IMR-90 (cell line): ENCODE data around the gene CRTAC1. TPM values are rescaled to one million over a fixed set of nuclear protein-coding genes. Genes with fewer than 3 reads are reported as not detected.
A peak's percentile ranks its signal among the peaks of the same experiment; 100 is the strongest.

Experiments used
- ATAC-seq: fragments of 200-7000 bp; cut with Tn5 transposase; 2 replicates; pipeline ENCODE4 v1.9.1; 2020; ENCODE audit warnings: low read depth, mild to moderate bottlenecking, moderate library complexity
- Bru-seq: library from RNA; stranded (reverse); fragments of 400-500 nt; gene quantifications from one replicate; lab custom pipeline; 2021; lab: Mats Ljungman, UMichigan
- BruChase-seq, 2 experiments: library from RNA; stranded (reverse); fragments of 400-500 nt; gene quantifications; one replicate each; lab custom pipeline; 2021; lab: Mats Ljungman, UMichigan
- BruUV-seq: library from RNA; stranded (reverse); fragments of 400-500 nt; replicated peaks from 2 replicates; lab custom pipeline; 2021; lab: Mats Ljungman, UMichigan
- CTCF ChIA-PET: fragments of 300-600 bp; formaldehyde crosslinking; extraction: SDS; loops from one replicate; lab custom pipeline; 2021; ENCODE audit warnings: antibody characterized with exemption; lab: Yijun Ruan, JAX
- POLR2A ChIA-PET: fragments of 300-600 bp; sonication (Branson Sonifier 250); formaldehyde crosslinking; loops from one replicate; lab custom pipeline; 2022; ENCODE audit warnings: antibody characterized with exemption; ENCODE audit not compliant: unreplicated experiment; lab: Charles Lee
- DNase-seq: peaks from one replicate; pipeline ENCODE4 v3.0.0; 2013
- H2AFZ ChIP-seq: replicated peaks from 2 replicates; pipeline ENCODE3; 2013; ENCODE audit warnings: low read length, mild to moderate bottlenecking; ENCODE audit not compliant: poor library complexity
- H2AK5ac ChIP-seq: 2 replicates; pipeline ENCODE4 v1.6.1; 2013; ENCODE audit warnings: low read depth, low read length, inconsistent platforms
- H2AK9ac ChIP-seq: replicated peaks from 2 replicates; pipeline ENCODE3; 2013; ENCODE audit warnings: mild to moderate bottlenecking, low read depth, low read length, moderate library complexity; ENCODE audit not compliant: poor library complexity
- H2BK120ac ChIP-seq: 2 replicates; pipeline ENCODE4 v1.6.1; 2013; ENCODE audit warnings: low read depth, low read length, inconsistent platforms
- H2BK15ac ChIP-seq: 3 replicates; pipeline ENCODE4 v1.6.1; 2013; ENCODE audit warnings: low read depth, low read length, inconsistent platforms
- H2BK20ac ChIP-seq: 2 replicates; pipeline ENCODE4 v1.6.1; 2013; ENCODE audit warnings: low read depth, mild to moderate bottlenecking, inconsistent platforms, low read length, moderate library complexity
- H2BK5ac ChIP-seq: 2 replicates; pipeline ENCODE4 v1.6.1; 2013; ENCODE audit warnings: mild to moderate bottlenecking, low read depth, low read length, inconsistent platforms; ENCODE audit not compliant: poor library complexity, severe bottlenecking
- H3K14ac ChIP-seq: replicated peaks from 2 replicates; pipeline ENCODE4 v1.6.1; 2013; ENCODE audit warnings: low read depth, low read length, inconsistent platforms
- H3K18ac ChIP-seq: 2 replicates; pipeline ENCODE4 v1.6.1; 2013; ENCODE audit warnings: low read depth, low read length, control low read depth
- H3K23ac ChIP-seq: 2 replicates; pipeline ENCODE4 v1.6.1; 2013; ENCODE audit warnings: low read depth, low read length, inconsistent platforms
- H3K27ac ChIP-seq: 2 replicates; pipeline ENCODE4 v1.5.1; 2013; ENCODE audit warnings: mild to moderate bottlenecking, control low read depth, low read length; ENCODE audit not compliant: insufficient read depth
- H3K27me3 ChIP-seq: 2 replicates; pipeline ENCODE4 v1.6.1; 2013; ENCODE audit warnings: low read length; ENCODE audit not compliant: control insufficient read depth, insufficient read depth
- H3K36me3 ChIP-seq: 2 replicates; pipeline ENCODE4 v1.6.1; 2013; ENCODE audit warnings: low read length, mixed read lengths; ENCODE audit not compliant: control insufficient read depth, insufficient read depth
- H3K4ac ChIP-seq: 2 replicates; pipeline ENCODE4 v1.6.1; 2013; ENCODE audit warnings: low read depth, low read length, inconsistent platforms
- H3K4me1 ChIP-seq: 2 replicates; pipeline ENCODE4 v1.6.1; 2013; ENCODE audit warnings: low read length, mixed read lengths; ENCODE audit not compliant: control insufficient read depth, insufficient read depth
- H3K4me2 ChIP-seq: 2 replicates; pipeline ENCODE4 v1.6.1; 2013; ENCODE audit warnings: low read depth, mild to moderate bottlenecking, control low read depth, low read length, moderate library complexity
- H3K4me3 ChIP-seq: 2 replicates; pipeline ENCODE4 v1.5.1; 2013; ENCODE audit warnings: low read depth, mild to moderate bottlenecking, control low read depth, low read length, moderate library complexity; ENCODE audit not compliant: insufficient read depth
- H3K56ac ChIP-seq: 2 replicates; pipeline ENCODE4 v1.6.1; 2013; ENCODE audit warnings: low read length, inconsistent platforms; ENCODE audit not compliant: insufficient read depth; ENCODE audit errors: extremely low read depth
- H3K79me1 ChIP-seq, 2 experiments: 2 replicates each; pipeline ENCODE4 v1.6.1; 2013; ENCODE audit warnings: low read length in 2 of 2, inconsistent platforms in 1 of 2, low read depth in 1 of 2
- H3K9ac ChIP-seq: 2 replicates; pipeline ENCODE4 v1.6.1; 2013; ENCODE audit warnings: low read depth, low read length, control low read depth
- H3K9me1 ChIP-seq: 2 replicates; pipeline ENCODE4 v1.6.1; 2013; ENCODE audit warnings: low read length, inconsistent platforms; ENCODE audit not compliant: insufficient read depth
- H3K9me3 ChIP-seq: 2 replicates; pipeline ENCODE4 v1.6.1; 2013; ENCODE audit warnings: low read length; ENCODE audit not compliant: control insufficient read depth, insufficient read depth
- H4K20me1 ChIP-seq: 2 replicates; pipeline ENCODE4 v1.6.1; 2013; ENCODE audit warnings: low read length, inconsistent platforms; ENCODE audit not compliant: insufficient read depth
- H4K5ac ChIP-seq: 2 replicates; pipeline ENCODE4 v1.6.1; 2013; ENCODE audit warnings: mild to moderate bottlenecking, low read depth, low read length, control low read depth
- H4K8ac ChIP-seq, 2 experiments: 2 replicates each; pipeline ENCODE4 v1.6.1; 2013; ENCODE audit warnings: low read depth in 2 of 2, low read length in 2 of 2, control low read depth in 1 of 2, inconsistent platforms in 1 of 2
- H4K91ac ChIP-seq: 2 replicates; pipeline ENCODE4 v1.6.1; 2013; ENCODE audit warnings: low read depth, low read length, inconsistent platforms; ENCODE audit not compliant: insufficient read depth
- CEBPB ChIP-seq: IDR thresholded peaks from 2 replicates; pipeline ENCODE4 v1.6.1; 2012; ENCODE audit warnings: low read depth, low read length, improper control_type of control experiment
- CHD1 ChIP-seq: IDR thresholded peaks from 2 replicates; pipeline ENCODE4 v1.6.1; 2012; ENCODE audit warnings: low read depth, low read length, improper control_type of control experiment
- CTCF ChIP-seq: conservative IDR thresholded peaks from 2 replicates; pipeline ENCODE4 v1.5.1; 2012; ENCODE audit warnings: mild to moderate bottlenecking, low read depth, low read length, improper control_type of control experiment
- ELK1 ChIP-seq: fragments of 150-350 bp; IDR thresholded peaks from 2 replicates; pipeline ENCODE4 v1.6.1; 2016; ENCODE audit warnings: low read depth, mild to moderate bottlenecking, low read length, moderate library complexity, borderline replicate concordance
- FOS ChIP-seq: fragments of 150-350 bp; IDR thresholded peaks from 2 replicates; pipeline ENCODE4 v1.6.1; 2016; ENCODE audit warnings: low read depth, low read length
- MAZ ChIP-seq: IDR thresholded peaks from 2 replicates; pipeline ENCODE4 v1.6.1; 2012; ENCODE audit warnings: low read depth, mild to moderate bottlenecking, low read length, improper control_type of control experiment, moderate library complexity, borderline replicate concordance
- MXI1 ChIP-seq: IDR thresholded peaks from 2 replicates; pipeline ENCODE4 v1.6.1; 2012; ENCODE audit warnings: low read depth, mild to moderate bottlenecking, low read length, moderate library complexity, borderline replicate concordance
- NFE2L2 ChIP-seq: fragments of 150-350 bp; IDR thresholded peaks from 2 replicates; pipeline ENCODE4 v1.6.1; 2016; ENCODE audit warnings: low read depth, mild to moderate bottlenecking, low read length
- POLR2A ChIP-seq: IDR thresholded peaks from 2 replicates; pipeline ENCODE4 v1.6.1; 2012; ENCODE audit warnings: mild to moderate bottlenecking, low read depth, low read length
- RCOR1 ChIP-seq: IDR thresholded peaks from 2 replicates; pipeline ENCODE4 v1.6.1; 2012; ENCODE audit warnings: mild to moderate bottlenecking, low read length, improper control_type of control experiment; ENCODE audit not compliant: insufficient replicate concordance
- RFX5 ChIP-seq: IDR thresholded peaks from 2 replicates; pipeline ENCODE4 v1.8.0; 2012; ENCODE audit warnings: low read depth, mild to moderate bottlenecking, low read length, moderate library complexity
- SMC3 ChIP-seq: fragments of 150-350 bp; IDR thresholded peaks from 2 replicates; pipeline ENCODE4 v1.6.1; 2016; ENCODE audit warnings: low read depth, mild to moderate bottlenecking, antibody characterized with exemption, low read length, moderate library complexity
- USF2 ChIP-seq: fragments of 150-350 bp; IDR thresholded peaks from 2 replicates; pipeline ENCODE4 v1.6.1; 2017; ENCODE audit warnings: mild to moderate bottlenecking, antibody characterized with exemption, low read length, low read depth
- WGBS, 2 experiments: methylation state at CpG; one replicate each; pipeline versions ENCODE4 v1.1.5 to v1.1.7; 2013; ENCODE audit warnings: missing lambda C conversion rate in 2 of 2; ENCODE audit not compliant: insufficient read length in 1 of 2; ENCODE audit errors: extremely low coverage in 2 of 2; 5-methylcytosine and 5-hydroxymethylcytosine counted together
- dilution Hi-C: fragments of 300-500 bp; cut with HindIII; formaldehyde crosslinking; loops from one replicate; pipeline ENCODE4 v1.14.3; 2018; ENCODE audit warnings: low sequenced_read_pairs; ENCODE audit not compliant: unreplicated experiment
- in situ Hi-C: fragments of 300-500 bp; cut with MboI; formaldehyde crosslinking; loops from 3 replicates; pipeline ENCODE4 v1.14.3; 2019; ENCODE audit warnings: low sequenced_read_pairs, inconsistent platforms, mixed read lengths
- intact Hi-C: fragments of 100-400 bp; cut with micrococcal nuclease; formaldehyde crosslinking; loops from 2 replicates; pipeline ENCODE4 v1.10.0; 2022
- long read RNA-seq: library from polyadenylated mRNA; unstranded; transcript quantifications from one replicate; pipeline ENCODE4 v2.0.0, GENCODE V29; 2021; ENCODE audit not compliant: unreplicated experiment
- polyA plus RNA-seq, 3 experiments: library from polyadenylated mRNA; depleted of rRNA; stranded (reverse); fragments of >200 nt; gene quantifications; 2 replicates each; pipeline ENCODE4 v1.2.3, GENCODE V29; 2012; ENCODE audit warnings: low replicate concordance in 1 of 3
- total RNA-seq: library from RNA; depleted of rRNA; stranded (reverse); fragments of >200 nt; gene quantifications from 2 replicates; pipeline ENCODE4 v1.2.3, GENCODE V29; 2012; rRNA removed

Gene CRTAC1
- total RNA-seq: not detected in 2 replicates
- polyA plus RNA-seq (2012; rRNA removed): not detected in 2 replicates
- polyA plus RNA-seq (2012; cell fraction: cytosol; rRNA removed): not detected in 2 replicates
- polyA plus RNA-seq (2012; cell fraction: nucleus; rRNA removed; ENCODE audit: low replicate concordance): not detected in 2 replicates
- Bru-seq, nascent RNA: not detected
- percentile 0 among the genes with signal in this experiment for BruChase-seq, experiment 1, labeled RNA remaining after a 6-hour chase
- BruChase-seq, experiment 2, labeled RNA remaining after a 2-hour chase: not detected
- long read RNA-seq: 0 reads

GRCh38 chr10:98030093-98030821 lies at the start of gene CRTAC1:
Gene CRTAC1, minus strand, starts transcription at chr10:98030621. Its CDS starts 149 bp downstream, at chr10:98030472.
- no peaks in the 10 kb centered on the region for H3K9me1 ChIP-seq
- DNase-seq: no peak
- H3K27me3 ChIP-seq: peaks cover 58% of the 10 kb centered on the region
- peak; percentile 48 for ATAC-seq
- POLR2A ChIA-PET: no interaction called here
- no peaks in the 10 kb centered on the region for H3K79me1 ChIP-seq
- intact Hi-C loops: no loop called here
- no peak within 1 kb of the TSS for H3K56ac ChIP-seq
- no peak within 1 kb of the TSS for H3K23ac ChIP-seq
- H2AK5ac ChIP-seq: no peak within 1 kb of the TSS
- peak within 1 kb of the TSS; percentile 53 for H2AFZ ChIP-seq
- dilution Hi-C loops: no loop called here
- no peak within 1 kb of the TSS for H4K8ac ChIP-seq
- no peak within 1 kb of the TSS for H4K5ac ChIP-seq
- H3K18ac ChIP-seq: no peak within 1 kb of the TSS
- H3K4me3 ChIP-seq: no peak within 1 kb of the TSS
- no peak within 1 kb of the TSS for H4K91ac ChIP-seq
- H2BK15ac ChIP-seq: no peak within 1 kb of the TSS
- H3K4ac ChIP-seq: no peak within 1 kb of the TSS
- H4K20me1 ChIP-seq: no peaks in the 10 kb centered on the region
- CTCF ChIA-PET: no interaction called here
- no TSS peak for BruUV-seq
- no peak within 1 kb of the TSS for H3K14ac ChIP-seq
- H2BK5ac ChIP-seq: no peak within 1 kb of the TSS
- no peak within 1 kb of the TSS; the same call in 1 of the 2 replicates for H3K4me2 ChIP-seq
- in situ Hi-C loops: loop anchor here (25.0 kb wide), 1 partner anchor 243 kb away; no protein-coding TSS in a partner anchor
- no peak within 1 kb of the TSS for H2BK20ac ChIP-seq
- no peaks in the 10 kb centered on the region for H3K4me1 ChIP-seq
- no peak within 1 kb of the TSS for H2BK120ac ChIP-seq
- H2AK9ac ChIP-seq: no peak within 1 kb of the TSS
- H3K9me3 ChIP-seq: no peaks in the 10 kb centered on the region
- H3K27ac ChIP-seq: no peak within 1 kb of the TSS
- 3% methylated on average over 14 of the region's 86 CpGs; no CpG with 5 or more reads in 1 of the 2 experiments for WGBS, 2 experiments
- H3K9ac ChIP-seq: no peak within 1 kb of the TSS
- no peaks in the 10 kb centered on the region for H3K36me3 ChIP-seq
- no peak for TF ChIP-seq MAZ
- no peak for TF ChIP-seq RCOR1
- TF ChIP-seq USF2: no peak
- TF ChIP-seq NFE2L2: no peak
- TF ChIP-seq CHD1: no peak
- no peak for TF ChIP-seq MXI1
- no peak for TF ChIP-seq CTCF
- no peak for TF ChIP-seq FOS
- TF ChIP-seq SMC3: no peak
- no peak for TF ChIP-seq POLR2A
- TF ChIP-seq RFX5: no peak
- TF ChIP-seq ELK1: no peak
- no peak for TF ChIP-seq CEBPB
